GM18951 (cell line): ENCODE results near the gene ZEB2.

Source experiments
- POLR2A ChIP-seq: IDR thresholded peaks from 4 replicates; pipeline ENCODE4 v1.6.1; 2011; ENCODE audit warnings: mild to moderate bottlenecking; ENCODE audit not compliant: insufficient read length, insufficient read depth; ENCODE audit errors: extremely low read depth
- in situ Hi-C: fragments of 300-500 bp; cut with MboI; formaldehyde crosslinking; loops from one replicate; pipeline ENCODE4 v1.12.0; 2022; ENCODE audit warnings: low sequenced_read_pairs, mixed read lengths, inconsistent platforms; ENCODE audit not compliant: unreplicated experiment

The ZEB2 gene

DNA sequence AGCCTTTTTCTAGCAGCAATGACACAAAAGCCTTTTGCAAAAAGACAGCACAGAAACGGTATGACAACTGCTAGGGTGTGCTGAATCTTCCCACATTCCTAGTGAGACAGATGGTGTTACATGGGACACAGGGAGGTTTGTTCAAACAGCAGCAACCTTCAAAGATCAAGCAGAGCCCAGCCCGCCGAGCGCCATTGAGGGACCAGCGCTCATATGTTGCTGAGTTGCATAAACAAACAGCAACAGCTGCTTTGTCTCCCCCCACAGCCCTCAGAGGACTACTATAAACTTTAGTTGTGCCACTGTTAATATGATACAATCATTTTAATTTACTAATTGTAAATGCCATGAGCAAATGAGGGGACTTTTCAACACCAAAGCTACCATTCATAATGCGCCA, 117.7 kb downstream of the ZEB2 start:
- in situ Hi-C loops = no loop called here
- no peak for TF ChIP-seq POLR2A

DNA sequence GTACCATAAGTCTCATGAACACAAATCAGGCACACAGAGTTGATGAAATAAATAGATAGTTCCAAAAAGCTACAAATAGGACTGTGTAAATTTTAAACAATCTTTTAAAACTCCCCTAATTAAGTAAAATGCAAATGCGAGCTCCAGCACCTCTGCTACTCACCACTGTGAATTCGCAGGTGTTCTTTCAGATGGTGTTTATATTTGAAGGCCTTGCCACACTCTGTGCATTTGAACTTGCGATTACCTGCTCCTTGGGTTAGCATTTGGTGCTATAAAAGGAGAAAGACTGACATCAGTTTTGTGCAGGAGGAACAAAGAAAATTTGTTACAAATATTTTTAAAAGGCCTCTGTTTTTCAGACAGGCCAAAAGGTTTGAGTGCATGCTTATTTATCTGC, 118.9 kb downstream of the ZEB2 start:
- in situ Hi-C loops = no loop called here
- TF ChIP-seq POLR2A = no peak

DNA sequence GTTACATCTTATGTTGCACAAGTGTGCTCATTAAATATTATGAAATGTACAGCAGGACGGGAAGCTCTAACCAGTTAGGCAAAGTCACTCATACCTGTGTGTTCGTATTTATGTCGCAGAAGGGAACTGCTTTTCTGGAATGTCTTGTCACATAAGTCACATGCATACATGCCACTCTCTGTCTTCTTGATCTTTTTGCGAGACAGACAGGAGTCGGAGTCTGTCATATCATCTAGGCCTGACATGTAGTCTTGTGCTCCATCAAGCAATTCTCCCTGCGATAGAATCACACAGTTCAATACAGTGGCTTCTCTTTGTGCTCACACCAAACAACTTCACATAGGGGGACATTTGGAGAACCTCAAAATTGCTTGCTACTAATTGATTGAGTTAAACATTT, 123.6 kb downstream of the ZEB2 start:
- in situ Hi-C loops = no loop called here
- TF ChIP-seq POLR2A = no peak

DNA sequence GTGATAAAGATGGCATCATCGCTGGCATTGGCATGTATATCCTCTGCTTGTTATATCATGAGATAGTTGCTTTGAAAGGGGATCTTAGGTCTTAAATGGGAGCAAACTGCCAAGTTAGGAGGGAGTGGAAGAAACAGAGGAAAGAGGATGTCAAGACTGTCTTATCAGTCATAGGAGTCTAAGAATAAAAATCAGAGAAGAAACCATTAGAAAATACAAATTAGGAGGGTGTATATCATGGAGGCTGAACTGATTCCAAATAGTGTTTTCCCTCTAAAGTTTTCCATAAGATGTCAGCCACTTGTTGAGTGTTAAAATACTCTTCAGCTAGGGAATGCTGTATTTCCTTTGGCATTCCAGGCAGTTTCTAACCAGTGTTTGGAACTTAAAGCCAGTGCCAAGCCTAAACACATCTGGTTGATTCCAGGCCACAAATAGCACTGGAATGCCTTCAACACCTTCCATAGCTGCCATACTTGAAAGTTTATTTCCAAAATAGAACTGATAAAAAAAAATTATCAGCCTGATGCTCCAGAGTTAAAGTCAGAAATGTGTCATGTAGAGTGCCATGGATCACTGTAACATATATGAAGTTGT, 129.4 kb downstream of the ZEB2 start:
- TF ChIP-seq POLR2A = no peak
- in situ Hi-C loops = no loop called here

DNA sequence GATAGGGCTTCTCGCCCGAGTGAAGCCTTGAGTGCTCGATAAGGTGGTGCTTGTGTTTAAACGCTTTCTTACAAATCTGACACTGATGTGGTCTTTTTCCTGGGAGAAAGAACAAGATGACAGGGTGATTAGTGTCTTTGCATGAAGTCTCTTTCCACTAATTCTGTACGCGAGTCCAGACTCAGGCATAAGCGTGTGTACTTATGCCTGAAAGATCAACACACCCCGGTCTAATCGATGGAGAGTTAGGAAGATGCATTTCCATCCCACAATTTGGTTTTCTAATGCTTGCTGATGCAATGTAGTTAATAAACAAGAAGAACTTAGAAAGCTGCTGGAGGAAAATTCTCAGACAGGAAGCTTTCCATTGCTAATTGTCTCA, 130.0 kb downstream of the ZEB2 start:
- in situ Hi-C loops = no loop called here
- no peak for TF ChIP-seq POLR2A

DNA sequence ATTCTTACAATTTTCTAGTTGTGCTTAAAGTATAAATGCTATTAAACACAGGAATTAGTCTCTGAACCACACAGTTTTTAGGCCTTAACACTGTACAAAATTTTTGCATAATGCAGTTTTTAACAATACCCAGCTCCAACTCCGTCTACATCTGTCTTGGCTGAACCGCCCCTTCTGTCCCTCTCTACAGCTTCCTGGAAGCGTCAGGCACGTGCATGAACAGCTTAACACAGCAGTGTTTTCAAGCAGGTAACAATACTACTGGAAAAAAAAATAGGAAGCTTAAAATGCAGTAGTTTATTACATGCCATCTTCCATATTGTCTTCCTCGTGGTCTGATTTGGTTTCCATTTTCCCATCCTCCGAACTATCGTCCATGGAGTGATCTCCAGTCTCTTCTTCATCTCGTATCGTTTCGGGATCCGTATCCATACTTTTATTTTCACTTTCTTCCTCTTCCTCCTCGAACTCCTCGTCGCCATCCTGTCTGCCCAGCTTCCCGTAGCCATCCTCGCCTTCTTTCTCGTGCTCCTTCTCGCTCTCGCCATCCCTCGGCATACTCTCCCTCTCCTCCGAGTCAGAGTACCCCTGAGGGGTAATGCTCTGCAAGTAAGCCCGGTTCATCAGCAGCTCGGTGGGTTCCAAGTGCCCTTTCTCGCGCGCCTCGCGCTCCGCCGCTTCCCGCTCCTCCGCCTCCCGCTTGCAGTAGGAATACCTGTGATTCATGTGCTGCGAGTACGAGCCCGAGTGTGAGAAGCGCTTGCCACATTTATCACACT, 130.6 kb downstream of the ZEB2 start:
- in situ Hi-C loops = no loop called here
- no peak for TF ChIP-seq POLR2A

DNA sequence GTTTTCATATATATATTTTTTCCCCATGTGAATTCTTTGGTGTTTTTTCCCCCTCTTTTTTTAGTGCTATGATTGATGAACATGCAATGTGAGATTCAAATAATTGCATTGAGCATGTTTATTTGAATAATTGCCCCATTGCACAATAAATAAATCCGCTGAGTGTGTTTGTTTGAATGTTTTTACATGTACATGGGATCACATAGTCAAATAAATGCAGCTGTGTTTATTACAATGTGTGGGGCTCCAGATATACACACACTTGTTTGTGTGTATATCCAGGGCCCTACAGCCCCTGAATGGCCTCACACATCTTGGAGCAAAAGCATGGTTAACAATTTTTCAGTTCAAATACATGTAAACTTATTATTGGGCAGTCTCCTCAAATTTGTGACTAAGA, 134.5 kb downstream of the ZEB2 start:
- TF ChIP-seq POLR2A = no peak
- in situ Hi-C loops = no loop called here

DNA sequence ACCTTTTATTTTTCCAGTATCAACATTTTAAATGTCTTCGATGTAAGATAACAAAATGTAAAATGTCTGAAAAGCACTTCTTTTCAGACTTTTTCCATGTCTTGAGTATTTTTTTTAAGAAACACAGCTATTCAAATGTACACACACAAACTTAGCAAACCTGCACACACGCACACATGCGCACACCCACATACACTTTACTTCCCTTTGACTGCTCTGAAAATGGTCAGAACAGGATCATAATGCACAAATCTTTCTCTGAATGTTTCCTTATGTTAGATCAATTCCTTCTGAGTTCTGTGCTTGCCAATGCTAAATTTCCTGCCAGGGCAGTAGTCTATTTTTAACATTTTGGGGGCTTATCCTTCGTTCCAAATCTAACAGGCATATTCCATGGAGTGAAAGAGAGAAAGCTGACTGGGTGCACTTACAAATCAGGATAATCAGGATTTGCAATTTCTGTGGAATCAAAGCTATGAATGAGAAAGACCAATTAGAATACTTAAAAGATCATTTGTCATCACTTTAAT, 136.3 kb downstream of the ZEB2 start:
- no peak for TF ChIP-seq POLR2A
- in situ Hi-C loops = no loop called here

DNA sequence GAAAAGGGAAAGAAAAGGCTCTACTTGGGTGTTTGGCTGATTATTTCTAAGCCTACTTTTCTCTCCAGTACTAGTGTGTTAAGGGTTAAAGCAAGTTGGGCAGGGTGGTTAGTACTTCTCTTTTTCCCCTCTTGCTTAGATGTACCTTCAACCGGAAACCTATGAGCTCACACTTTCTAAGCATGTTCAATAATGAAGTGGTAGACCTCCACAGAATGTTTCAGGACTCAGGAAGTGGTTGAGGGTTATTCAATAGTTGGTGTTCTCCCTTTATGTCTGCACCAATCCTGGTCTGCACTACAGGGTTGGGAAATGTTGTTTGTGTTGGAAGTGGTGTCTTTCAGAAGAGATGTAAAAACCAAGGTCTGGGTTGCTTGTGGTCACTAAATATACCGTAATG, 137.1 kb downstream of the ZEB2 start:
- no peak for TF ChIP-seq POLR2A
- in situ Hi-C loops = no loop called here

DNA sequence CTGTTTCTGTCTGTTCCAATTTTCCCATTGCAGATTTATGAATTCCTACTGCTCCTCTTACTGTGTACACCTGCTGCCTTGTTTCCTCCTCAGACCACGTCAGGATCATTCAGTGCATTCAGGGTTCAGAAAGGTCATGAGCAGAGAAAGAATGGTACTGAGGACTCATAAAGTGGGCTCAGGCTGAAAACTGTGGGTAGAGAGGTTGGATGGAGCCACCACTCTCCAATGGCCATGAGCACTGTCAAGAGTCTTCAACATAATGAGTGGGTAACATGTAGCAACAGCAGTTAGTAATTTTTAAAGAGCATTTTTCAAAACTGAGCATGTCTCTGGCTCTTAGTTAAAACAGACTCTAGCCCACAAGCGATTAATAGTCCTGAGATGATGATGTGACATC, 138.2 kb downstream of the ZEB2 start:
- in situ Hi-C loops = no loop called here
- no peak for TF ChIP-seq POLR2A

DNA sequence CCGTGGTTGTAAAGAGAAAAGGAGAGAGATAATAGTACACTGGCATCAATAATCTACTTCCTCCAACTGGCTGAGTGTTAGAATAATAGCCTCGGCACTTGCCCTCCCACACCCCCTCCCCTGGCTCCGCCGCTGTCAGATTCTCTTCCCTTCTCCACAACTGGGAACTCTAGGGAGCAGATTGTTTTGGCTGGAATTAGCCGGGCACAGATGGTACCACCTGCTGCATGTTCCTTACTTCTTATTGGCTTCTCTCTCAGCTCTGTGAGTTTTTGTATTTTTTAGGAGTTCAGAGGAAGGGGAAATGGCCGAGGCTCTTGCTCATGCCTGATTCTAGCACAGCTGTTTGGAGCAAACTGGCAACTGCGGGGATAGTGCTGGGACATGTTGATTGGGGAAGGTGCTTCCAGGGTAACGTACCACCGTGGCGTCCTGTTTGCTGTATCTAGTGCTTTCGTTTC, 140.0 kb downstream of the ZEB2 start:
- TF ChIP-seq POLR2A = no peak
- in situ Hi-C loops = no loop called here

DNA sequence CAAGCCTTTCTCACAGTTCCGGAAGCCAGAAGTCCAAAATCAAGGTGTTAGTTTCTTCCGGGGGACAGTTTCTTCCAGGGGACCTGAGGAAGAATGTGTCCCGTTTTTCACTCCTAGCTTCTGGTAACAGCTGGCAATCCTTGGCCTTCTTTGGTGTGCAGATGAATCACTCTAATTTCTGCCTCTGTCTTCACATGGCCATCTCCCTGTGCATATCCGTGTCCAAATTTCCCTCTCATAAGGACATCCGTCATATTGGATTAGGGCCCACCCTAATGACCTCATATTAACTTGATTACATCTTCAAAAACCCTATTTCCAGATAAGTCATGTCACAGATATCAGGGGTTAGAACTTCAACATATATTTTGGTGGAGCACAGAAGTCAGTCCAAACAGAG, 141.4 kb downstream of the ZEB2 start:
- TF ChIP-seq POLR2A = no peak
- in situ Hi-C loops = no loop called here

DNA sequence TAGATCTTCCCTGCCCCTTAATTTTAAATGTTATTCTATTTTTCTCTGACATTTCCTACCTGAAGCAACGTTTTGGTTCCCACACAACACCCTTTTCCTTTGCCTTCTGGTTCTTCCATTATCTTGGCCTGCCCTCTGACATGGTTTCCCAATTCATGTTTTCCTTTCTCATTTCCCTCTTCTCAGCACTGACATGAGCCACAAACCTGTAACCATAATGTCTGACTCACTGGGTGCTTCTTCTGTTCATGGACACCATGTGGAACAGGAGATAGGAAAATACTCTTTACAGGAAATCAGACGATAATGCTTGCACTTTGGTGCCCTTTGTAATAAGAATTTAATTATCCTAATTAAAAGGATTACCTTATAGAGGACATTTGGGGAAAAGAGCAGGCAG, 142.0 kb downstream of the ZEB2 start:
- no peak for TF ChIP-seq POLR2A
- in situ Hi-C loops = no loop called here

DNA sequence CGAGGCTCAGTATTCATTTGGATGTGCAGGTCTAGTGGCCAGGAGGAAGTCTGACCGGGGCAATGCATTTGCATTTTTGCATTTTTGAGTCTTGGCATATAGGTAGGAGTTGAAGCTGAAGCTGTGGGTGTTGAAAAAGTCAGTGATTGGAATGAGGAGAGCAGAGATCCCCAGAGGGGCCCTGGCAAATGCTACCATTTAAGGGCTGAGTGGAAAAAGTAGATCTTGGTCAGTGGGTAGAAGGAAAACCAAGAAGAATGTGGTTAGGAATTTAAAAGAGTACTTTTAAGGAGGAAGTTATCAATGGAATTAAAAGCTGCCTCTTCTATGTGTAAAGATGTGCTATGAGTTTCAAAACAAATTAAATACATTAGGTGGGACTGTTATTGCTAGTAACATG, 143.0 kb downstream of the ZEB2 start:
- no peak for TF ChIP-seq POLR2A
- in situ Hi-C loops = no loop called here
